ENCODE measurements around the gene CFD. TPM values are rescaled to one million over a fixed set of nuclear protein-coding genes. Genes with fewer than 3 reads are reported as not detected.

Gene CFD
- total RNA-seq, 1 experiment from 2014 or later: 8.0 TPM

DNA sequence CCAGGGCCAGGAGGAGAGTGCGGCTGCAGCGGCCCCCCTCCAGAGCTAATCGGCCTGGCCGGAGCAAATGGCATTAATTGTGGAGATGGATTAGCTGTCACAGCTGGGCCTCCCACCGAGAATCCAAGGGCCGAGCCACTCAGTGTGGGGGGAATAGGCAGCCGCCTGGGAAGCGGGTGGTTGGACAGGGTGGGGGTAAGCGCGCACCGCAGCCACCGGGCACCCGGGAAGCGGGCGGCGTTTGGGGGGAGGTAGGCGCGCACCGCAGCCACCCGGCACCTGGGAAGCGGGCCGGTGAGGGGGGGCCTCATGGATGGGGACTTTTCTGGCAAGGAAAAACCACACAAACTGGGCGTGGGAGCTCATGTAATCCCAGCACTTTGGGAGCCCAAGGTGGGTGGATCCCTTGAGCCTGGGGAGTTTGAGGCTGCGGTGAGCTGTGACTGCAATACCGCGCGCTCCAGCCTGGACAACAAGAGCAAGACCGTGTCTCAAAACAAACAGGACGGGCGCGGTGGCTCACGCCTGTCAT, 43.9 kb downstream of the CFD start:
- Histone ChIP-seq H2AFZ (no peak overlapping the region), H3K4me3 (no peak overlapping the region), H3K4me1 (replicated peaks; ENCODE audit: insufficient read depth) (peaks cover 3% of the 10 kb centered on the region; the same call in 1 of the 2 replicates), H3K36me3 (ENCODE audit: low read depth) (no peaks in the 10 kb centered on the region), H3K27me3 (ENCODE audit: insufficient read depth, low read depth) (no peaks in the 10 kb centered on the region), H3F3A (ENCODE audit: insufficient read depth, low read depth) (peaks cover 7% of the 10 kb centered on the region; the same call in 1 of the 2 replicates), H3K9me3 (ENCODE audit: insufficient read depth, low read depth) (no peaks in the 10 kb centered on the region), H3K9me2 (ENCODE audit: insufficient read depth) (no peaks in the 10 kb centered on the region), H3K79me2 (ENCODE audit: low read depth) (peaks cover 21% of the 10 kb centered on the region), H3K4me2 (no peak overlapping the region), H3K27ac (no peak overlapping the region), H4K20me1 (ENCODE audit: insufficient read depth) (peaks cover 45% of the 10 kb centered on the region)
- ChIA-PET CTCF (no interaction called here), POLR2A (ENCODE audit: unreplicated experiment) (no interaction called here)
- intact Hi-C loops (cut with micrococcal nuclease; ENCODE audit: unreplicated experiment): no loop called here
- BruUV-seq (replicated peaks): no TSS peak
- TF ChIP-seq, protein P1, sequence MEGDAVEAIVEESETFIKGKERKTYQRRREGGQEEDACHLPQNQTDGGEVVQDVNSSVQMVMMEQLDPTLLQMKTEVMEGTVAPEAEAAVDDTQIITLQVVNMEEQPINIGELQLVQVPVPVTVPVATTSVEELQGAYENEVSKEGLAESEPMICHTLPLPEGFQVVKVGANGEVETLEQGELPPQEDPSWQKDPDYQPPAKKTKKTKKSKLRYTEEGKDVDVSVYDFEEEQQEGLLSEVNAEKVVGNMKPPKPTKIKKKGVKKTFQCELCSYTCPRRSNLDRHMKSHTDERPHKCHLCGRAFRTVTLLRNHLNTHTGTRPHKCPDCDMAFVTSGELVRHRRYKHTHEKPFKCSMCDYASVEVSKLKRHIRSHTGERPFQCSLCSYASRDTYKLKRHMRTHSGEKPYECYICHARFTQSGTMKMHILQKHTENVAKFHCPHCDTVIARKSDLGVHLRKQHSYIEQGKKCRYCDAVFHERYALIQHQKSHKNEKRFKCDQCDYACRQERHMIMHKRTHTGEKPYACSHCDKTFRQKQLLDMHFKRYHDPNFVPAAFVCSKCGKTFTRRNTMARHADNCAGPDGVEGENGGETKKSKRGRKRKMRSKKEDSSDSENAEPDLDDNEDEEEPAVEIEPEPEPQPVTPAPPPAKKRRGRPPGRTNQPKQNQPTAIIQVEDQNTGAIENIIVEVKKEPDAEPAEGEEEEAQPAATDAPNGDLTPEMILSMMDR (conservative IDR thresholded peaks at IDR 0.05): no peak
- no peak for TF ChIP-seq EZH2 (IDR thresholded peaks at IDR 0.05; ENCODE audit: low read depth)
- no peak for DNase-seq

DNA sequence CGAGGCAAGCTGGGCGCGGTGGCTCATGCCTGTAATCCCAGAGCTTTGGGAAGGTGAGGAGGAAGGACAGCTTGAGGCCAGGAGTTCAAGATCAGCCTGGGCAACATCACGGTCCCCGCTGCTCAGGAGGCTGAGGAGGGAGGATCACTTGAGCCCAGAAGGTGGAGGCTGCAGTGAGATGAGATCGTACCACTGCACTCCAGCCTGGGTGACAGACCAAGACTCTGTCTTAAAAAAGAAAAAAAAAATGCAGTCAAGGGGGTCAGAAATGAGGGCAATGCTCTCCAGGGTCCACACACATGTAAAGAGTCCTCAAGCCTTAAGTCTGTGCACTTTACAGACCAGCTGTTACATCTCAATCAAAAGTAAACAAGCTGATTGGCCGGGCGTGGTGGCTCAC, 45.1 kb downstream of the CFD start:
- Histone ChIP-seq H3K4me3 (no peak overlapping the region), H3K27me3 (ENCODE audit: insufficient read depth, low read depth) (no peaks in the 10 kb centered on the region), H3K27ac (no peak overlapping the region), H3K4me1 (replicated peaks; ENCODE audit: insufficient read depth) (peaks cover 13% of the 10 kb centered on the region), H4K20me1 (ENCODE audit: insufficient read depth) (peaks cover 38% of the 10 kb centered on the region; the same call in 1 of the 2 replicates), H3K4me2 (no peak overlapping the region), H2AFZ (no peak overlapping the region), H3F3A (ENCODE audit: insufficient read depth, low read depth) (peaks cover 15% of the 10 kb centered on the region; the same call in 1 of the 2 replicates), H3K79me2 (ENCODE audit: low read depth) (peaks cover 26% of the 10 kb centered on the region), H3K9me3 (ENCODE audit: insufficient read depth, low read depth) (no peaks in the 10 kb centered on the region), H3K36me3 (ENCODE audit: low read depth) (no peaks in the 10 kb centered on the region), H3K9me2 (ENCODE audit: insufficient read depth) (no peaks in the 10 kb centered on the region)
- intact Hi-C loops (cut with micrococcal nuclease; ENCODE audit: unreplicated experiment): no loop called here
- CTCF ChIA-PET: no interaction called here
- POLR2A ChIA-PET (ENCODE audit: unreplicated experiment): no interaction called here
- no peak for DNase-seq
- TF ChIP-seq, protein P1 (conservative IDR thresholded peaks at IDR 0.05): no peak
- no peak for TF ChIP-seq EZH2 (IDR thresholded peaks at IDR 0.05; ENCODE audit: low read depth)
- no TSS peak for BruUV-seq (replicated peaks)

DNA sequence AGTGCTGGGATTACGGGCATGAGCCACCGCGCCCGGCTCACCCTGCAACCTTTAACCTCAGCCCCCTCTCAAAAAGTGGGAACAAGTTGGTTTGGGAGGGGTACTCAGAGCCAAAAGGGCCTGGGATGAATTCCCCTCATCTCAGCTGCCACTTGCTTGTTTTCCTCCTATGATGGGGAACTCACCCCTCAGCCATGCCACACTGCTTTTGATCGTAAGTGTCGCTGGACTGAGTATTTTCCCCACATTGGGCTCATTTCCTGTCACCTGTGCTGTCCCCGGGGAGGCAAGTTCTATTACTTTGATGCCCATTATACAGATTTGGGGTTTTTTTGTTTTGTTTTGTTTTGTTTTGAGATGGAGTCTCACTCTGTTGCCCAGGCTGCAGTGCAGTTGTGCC, 47.0 kb downstream of the CFD start:
- H3K79me2 ChIP-seq (ENCODE audit: low read depth): peaks cover 44% of the 10 kb centered on the region
- ChIA-PET CTCF (interaction anchor here (0.7 kb wide), 1 partner anchor 9 kb away, joined by 9 read pairs; no protein-coding TSS in a partner anchor), POLR2A (ENCODE audit: unreplicated experiment) (interaction anchor here (0.7 kb wide), 1 partner anchor 28 kb away, joined by 12 read pairs; no protein-coding TSS in a partner anchor)
- no TSS peak for BruUV-seq (replicated peaks)
- DNase-seq: no peak
- H3K4me1 ChIP-seq (replicated peaks; ENCODE audit: insufficient read depth): peaks cover 17% of the 10 kb centered on the region
- intact Hi-C loops (cut with micrococcal nuclease; ENCODE audit: unreplicated experiment): no loop called here
- no peaks in the 10 kb centered on the region for H3K9me2 ChIP-seq (ENCODE audit: insufficient read depth)
- H3K9me3 ChIP-seq (ENCODE audit: insufficient read depth, low read depth): no peaks in the 10 kb centered on the region
- no peaks in the 10 kb centered on the region for H3K27me3 ChIP-seq (ENCODE audit: insufficient read depth, low read depth)
- no peak overlapping the region for H3K4me2 ChIP-seq
- peaks cover 28% of the 10 kb centered on the region; the same call in 1 of the 2 replicates for H3F3A ChIP-seq (ENCODE audit: insufficient read depth, low read depth)
- H3K27ac ChIP-seq: no peak overlapping the region
- H3K4me3 ChIP-seq: no peak overlapping the region
- H2AFZ ChIP-seq: no peak overlapping the region
- no peaks in the 10 kb centered on the region for H3K36me3 ChIP-seq (ENCODE audit: low read depth)
- H4K20me1 ChIP-seq (ENCODE audit: insufficient read depth): peaks cover 31% of the 10 kb centered on the region; the same call in 1 of the 2 replicates
- no peak for TF ChIP-seq EZH2 (IDR thresholded peaks at IDR 0.05; ENCODE audit: low read depth)
- TF ChIP-seq, protein P1 (conservative IDR thresholded peaks at IDR 0.05): no peak
